H9 (cell line): ENCODE measurements around the gene SFR1. TPM values are rescaled to one million over a fixed set of nuclear protein-coding genes. Genes with fewer than 3 reads are reported as not detected.

ENCODE experiments used
- DNase-seq: peaks from one replicate; pipeline ENCODE4 v3.0.0-alpha.2; 2017
- H2AFZ ChIP-seq: one replicate; pipeline ENCODE4 v1.6.1; 2013; ENCODE audit warnings: mild to moderate bottlenecking, low read length, control low read depth, moderate library complexity
- H2AK5ac ChIP-seq: 2 replicates; pipeline ENCODE4 v1.6.1; 2013; ENCODE audit warnings: low read length, control low read depth, mixed read lengths; ENCODE audit not compliant: insufficient read length
- H2BK120ac ChIP-seq: one replicate; pipeline ENCODE4 v1.6.1; 2013; ENCODE audit warnings: low read depth, mild to moderate bottlenecking, low read length, control low read depth, inconsistent platforms; ENCODE audit not compliant: poor library complexity, severe bottlenecking
- H2BK12ac ChIP-seq: 2 replicates; pipeline ENCODE4 v1.6.1; 2013; ENCODE audit warnings: low read length, control low read depth, mixed read lengths, low read depth; ENCODE audit not compliant: insufficient read length
- H2BK15ac ChIP-seq: 2 replicates; pipeline ENCODE4 v1.6.1; 2013; ENCODE audit warnings: low read depth, low read length, control low read depth
- H2BK20ac ChIP-seq: one replicate; pipeline ENCODE4 v1.6.1; 2013; ENCODE audit warnings: low read depth, mild to moderate bottlenecking, low read length, control low read depth, inconsistent platforms; ENCODE audit not compliant: poor library complexity, severe bottlenecking
- H2BK5ac ChIP-seq: 2 replicates; pipeline ENCODE4 v1.6.1; 2013; ENCODE audit warnings: low read length, control low read depth, mixed read lengths; ENCODE audit not compliant: insufficient read length
- H3K14ac ChIP-seq: 2 replicates; pipeline ENCODE4 v1.6.1; 2013; ENCODE audit warnings: low read length, control low read depth; ENCODE audit not compliant: insufficient read depth
- H3K18ac ChIP-seq: 2 replicates; pipeline ENCODE4 v1.6.1; 2013; ENCODE audit warnings: low read depth, mild to moderate bottlenecking, mixed read lengths, low read length, control low read depth; ENCODE audit not compliant: insufficient read length
- H3K23ac ChIP-seq: 2 replicates; pipeline ENCODE4 v1.6.1; 2013; ENCODE audit warnings: low read length, control low read depth, mixed read lengths, low read depth; ENCODE audit not compliant: insufficient read length
- H3K23me2 ChIP-seq: 2 replicates; pipeline ENCODE4 v1.6.1; 2013; ENCODE audit warnings: low read depth, mild to moderate bottlenecking, mixed read lengths, low read length, control low read depth; ENCODE audit not compliant: insufficient read length, poor library complexity, severe bottlenecking
- H3K27ac ChIP-seq: 2 replicates; pipeline ENCODE4 v1.5.1; 2013; ENCODE audit warnings: low read length, control low read depth, mixed read lengths, low read depth; ENCODE audit not compliant: insufficient read length
- H3K27me3 ChIP-seq: 2 replicates; pipeline ENCODE4 v1.6.1; 2013; ENCODE audit warnings: low read length, control low read depth, inconsistent platforms; ENCODE audit not compliant: insufficient read depth
- H3K4ac ChIP-seq: 2 replicates; pipeline ENCODE4 v1.6.1; 2013; ENCODE audit warnings: low read depth, mild to moderate bottlenecking, control low read depth, inconsistent platforms, low read length, moderate library complexity
- H3K4me1 ChIP-seq: 2 replicates; pipeline ENCODE4 v1.6.1; 2013; ENCODE audit warnings: low read length, control low read depth, inconsistent platforms; ENCODE audit not compliant: insufficient read depth
- H3K4me2 ChIP-seq: 2 replicates; pipeline ENCODE4 v1.6.1; 2013; ENCODE audit warnings: low read length, control low read depth, mixed read lengths; ENCODE audit not compliant: insufficient read length, insufficient read depth
- H3K56ac ChIP-seq: 2 replicates; pipeline ENCODE4 v1.6.1; 2013; ENCODE audit warnings: low read depth, mild to moderate bottlenecking, mixed read lengths, low read length, control low read depth; ENCODE audit not compliant: insufficient read length
- H3K79me1 ChIP-seq: 2 replicates; pipeline ENCODE4 v1.6.1; 2013; ENCODE audit warnings: low read depth, mild to moderate bottlenecking, moderate library complexity, low read length, control low read depth, inconsistent platforms; ENCODE audit not compliant: insufficient read depth, poor library complexity, severe bottlenecking
- H3K79me2 ChIP-seq: 2 replicates; pipeline ENCODE4 v1.6.1; 2013; ENCODE audit warnings: low read length, control low read depth, inconsistent platforms; ENCODE audit not compliant: insufficient read depth
- H3K9ac ChIP-seq: 2 replicates; pipeline ENCODE4 v1.6.1; 2013; ENCODE audit warnings: low read length, control low read depth, mixed read lengths; ENCODE audit not compliant: insufficient read length; ENCODE audit errors: extremely low read depth
- H3K9me3 ChIP-seq: one replicate; pipeline ENCODE4 v1.6.1; 2013; ENCODE audit warnings: low read depth, low read length, inconsistent platforms; ENCODE audit not compliant: control insufficient read depth
- H3T11ph ChIP-seq: one replicate; pipeline ENCODE4 v1.6.1; 2013; ENCODE audit warnings: mild to moderate bottlenecking, low read length, control low read depth, inconsistent platforms
- H4K20me1 ChIP-seq: one replicate; pipeline ENCODE4 v1.6.1; 2013; ENCODE audit not compliant: control insufficient read depth, insufficient read length, insufficient read depth
- H4K5ac ChIP-seq: 2 replicates; pipeline ENCODE4 v1.6.1; 2013; ENCODE audit warnings: low read depth, mild to moderate bottlenecking, mixed read lengths, low read length, control low read depth; ENCODE audit not compliant: insufficient read length
- H4K8ac ChIP-seq: replicated peaks from 2 replicates; pipeline ENCODE4 v1.6.1; 2013; ENCODE audit warnings: low read length, control low read depth, mixed read lengths, low read depth; ENCODE audit not compliant: insufficient read length
- H4K91ac ChIP-seq: 2 replicates; pipeline ENCODE4 v1.6.1; 2013; ENCODE audit warnings: low read depth, mild to moderate bottlenecking, moderate library complexity, mixed read lengths, low read length, control low read depth; ENCODE audit not compliant: insufficient read length
- H3K27ac Mint-ChIP-seq, 3 experiments: 2 replicates in 2 of 3; 3 replicates in 1 of 3; pipeline ENCODE4 v1.8.0; 2020 to 2021; ENCODE audit warnings: mixed read lengths in 3 of 3, mild to moderate bottlenecking in 1 of 3, moderate library complexity in 1 of 3
- H3K27me3 Mint-ChIP-seq: 2 replicates; pipeline ENCODE4 v1.8.0; 2021; ENCODE audit warnings: low read depth, mild to moderate bottlenecking, moderate library complexity, mixed read lengths
- H3K36me3 Mint-ChIP-seq, 3 experiments: 2 replicates in 2 of 3; 3 replicates in 1 of 3; pipeline ENCODE4 v1.8.0; 2020 to 2021; ENCODE audit warnings: low read depth in 3 of 3, mixed read lengths in 3 of 3; ENCODE audit not compliant: insufficient read depth in 1 of 3
- H3K4me1 Mint-ChIP-seq, 2 experiments: 2 replicates each; pipeline ENCODE4 v1.8.0; 2020; ENCODE audit warnings: mixed read lengths in 2 of 2
- H3K4me3 Mint-ChIP-seq, 2 experiments: 2 replicates in 1 of 2; 3 replicates in 1 of 2; pipeline ENCODE4 v1.8.0; 2020 to 2021; ENCODE audit warnings: mild to moderate bottlenecking in 2 of 2, mixed read lengths in 2 of 2, moderate library complexity in 1 of 2
- H3K9me3 Mint-ChIP-seq, 2 experiments: 2 replicates in 1 of 2; 3 replicates in 1 of 2; pipeline ENCODE4 v1.8.0; 2020; ENCODE audit warnings: mild to moderate bottlenecking in 2 of 2, mixed read lengths in 2 of 2, moderate library complexity in 1 of 2
- WGBS: extraction: QIAGEN DNeasy Blood & Tissue Kit; methylation state at CpG from one replicate; pipeline ENCODE4 v1.1.7; 2013; ENCODE audit warnings: missing lambda C conversion rate, low lambda C conversion rate, mixed read lengths; ENCODE audit not compliant: insufficient read length; ENCODE audit errors: extremely low coverage; 5-methylcytosine and 5-hydroxymethylcytosine counted together
- total RNA-seq: library from RNA; stranded (reverse); gene quantifications from 2 replicates; pipeline ENCODE4 v1.2.1, GENCODE V29; 2021
- TF ChIP-seq, protein P1 (sequence below): fragments of 200-600 bp; sonication (generic); conservative IDR thresholded peaks from 3 replicates; pipeline ENCODE4 v1.8.0; 2021; ENCODE audit warnings: antibody characterized with exemption, mild to moderate bottlenecking

SFR1 gene
- total RNA-seq, 1 experiment from 2014 or later: 6.5 TPM

DNA sequence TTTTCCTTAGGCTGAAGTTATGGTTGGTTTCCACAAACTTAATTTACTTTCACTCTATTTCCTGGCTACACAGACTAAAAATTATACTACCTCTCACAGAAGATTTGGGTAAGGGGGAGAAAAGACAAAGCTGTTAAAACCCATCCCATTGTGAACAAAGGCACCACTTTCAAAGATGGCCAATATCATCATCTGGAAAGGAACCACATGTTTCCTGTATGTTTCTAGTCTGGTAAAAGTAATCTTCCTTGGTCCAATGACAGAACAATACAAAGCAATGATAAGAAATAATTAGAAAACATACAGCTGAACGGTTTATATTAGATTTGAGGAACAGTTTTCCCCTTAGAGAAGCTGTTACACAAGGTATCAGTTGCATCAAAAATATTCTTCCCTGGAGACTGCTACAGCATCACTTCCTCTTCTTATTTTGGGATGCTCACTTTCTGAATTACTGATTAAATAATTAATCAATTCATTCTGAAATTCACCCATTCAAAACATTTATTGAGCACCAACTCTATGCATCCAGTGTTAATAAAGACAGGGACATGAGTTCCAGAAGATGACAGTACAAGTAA, 8.5 kb upstream of the SFR1 start:
- H3K23ac ChIP-seq: no peak overlapping the region
- no peaks in the 10 kb centered on the region for H3K79me1 ChIP-seq
- Mint-ChIP-seq H3K27me3 (no peaks in the 10 kb centered on the region), H3K27ac (no peak overlapping the region), H3K4me3 (no peak overlapping the region), H3K4me1 (peaks cover 2 to 8% of the 10 kb centered on the region in 2 experiments; a peak in 2 of 4 replicates), H3K9me3 (no peaks in the 10 kb centered on the region), H3K36me3 (no peaks in the 10 kb centered on the region)
- no peaks in the 10 kb centered on the region for H3K23me2 ChIP-seq
- H2BK20ac ChIP-seq: no peak overlapping the region
- no peak for DNase-seq
- no peak overlapping the region for H3K14ac ChIP-seq
- H3T11ph ChIP-seq: no peak overlapping the region
- H3K4ac ChIP-seq: no peak overlapping the region
- no peak overlapping the region for H3K56ac ChIP-seq
- no peak overlapping the region for H2AFZ ChIP-seq
- no peak overlapping the region for H3K4me2 ChIP-seq
- no peaks in the 10 kb centered on the region for H3K9me3 ChIP-seq
- H4K5ac ChIP-seq: no peak overlapping the region
- H3K27me3 ChIP-seq: no peaks in the 10 kb centered on the region; the same call in 1 of the 2 replicates
- no peaks in the 10 kb centered on the region for H3K4me1 ChIP-seq
- H4K91ac ChIP-seq: no peak overlapping the region
- no peak overlapping the region for H2BK15ac ChIP-seq
- H3K18ac ChIP-seq: no peak overlapping the region
- no peak overlapping the region for H2BK5ac ChIP-seq
- no peaks in the 10 kb centered on the region for H4K20me1 ChIP-seq
- H3K27ac ChIP-seq: no peak overlapping the region
- no peaks in the 10 kb centered on the region for H3K79me2 ChIP-seq
- no peak overlapping the region for H4K8ac ChIP-seq
- WGBS: no CpG with 5 or more reads among the region's 1 CpG
- TF ChIP-seq, protein P1, sequence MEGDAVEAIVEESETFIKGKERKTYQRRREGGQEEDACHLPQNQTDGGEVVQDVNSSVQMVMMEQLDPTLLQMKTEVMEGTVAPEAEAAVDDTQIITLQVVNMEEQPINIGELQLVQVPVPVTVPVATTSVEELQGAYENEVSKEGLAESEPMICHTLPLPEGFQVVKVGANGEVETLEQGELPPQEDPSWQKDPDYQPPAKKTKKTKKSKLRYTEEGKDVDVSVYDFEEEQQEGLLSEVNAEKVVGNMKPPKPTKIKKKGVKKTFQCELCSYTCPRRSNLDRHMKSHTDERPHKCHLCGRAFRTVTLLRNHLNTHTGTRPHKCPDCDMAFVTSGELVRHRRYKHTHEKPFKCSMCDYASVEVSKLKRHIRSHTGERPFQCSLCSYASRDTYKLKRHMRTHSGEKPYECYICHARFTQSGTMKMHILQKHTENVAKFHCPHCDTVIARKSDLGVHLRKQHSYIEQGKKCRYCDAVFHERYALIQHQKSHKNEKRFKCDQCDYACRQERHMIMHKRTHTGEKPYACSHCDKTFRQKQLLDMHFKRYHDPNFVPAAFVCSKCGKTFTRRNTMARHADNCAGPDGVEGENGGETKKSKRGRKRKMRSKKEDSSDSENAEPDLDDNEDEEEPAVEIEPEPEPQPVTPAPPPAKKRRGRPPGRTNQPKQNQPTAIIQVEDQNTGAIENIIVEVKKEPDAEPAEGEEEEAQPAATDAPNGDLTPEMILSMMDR: no peak
- no peak overlapping the region for H3K9ac ChIP-seq
- no peak overlapping the region for H2BK12ac ChIP-seq
- no peak overlapping the region for H2AK5ac ChIP-seq
- H2BK120ac ChIP-seq: no peak overlapping the region
